Measurements from ENCODE around the gene ACO2.

DNA sequence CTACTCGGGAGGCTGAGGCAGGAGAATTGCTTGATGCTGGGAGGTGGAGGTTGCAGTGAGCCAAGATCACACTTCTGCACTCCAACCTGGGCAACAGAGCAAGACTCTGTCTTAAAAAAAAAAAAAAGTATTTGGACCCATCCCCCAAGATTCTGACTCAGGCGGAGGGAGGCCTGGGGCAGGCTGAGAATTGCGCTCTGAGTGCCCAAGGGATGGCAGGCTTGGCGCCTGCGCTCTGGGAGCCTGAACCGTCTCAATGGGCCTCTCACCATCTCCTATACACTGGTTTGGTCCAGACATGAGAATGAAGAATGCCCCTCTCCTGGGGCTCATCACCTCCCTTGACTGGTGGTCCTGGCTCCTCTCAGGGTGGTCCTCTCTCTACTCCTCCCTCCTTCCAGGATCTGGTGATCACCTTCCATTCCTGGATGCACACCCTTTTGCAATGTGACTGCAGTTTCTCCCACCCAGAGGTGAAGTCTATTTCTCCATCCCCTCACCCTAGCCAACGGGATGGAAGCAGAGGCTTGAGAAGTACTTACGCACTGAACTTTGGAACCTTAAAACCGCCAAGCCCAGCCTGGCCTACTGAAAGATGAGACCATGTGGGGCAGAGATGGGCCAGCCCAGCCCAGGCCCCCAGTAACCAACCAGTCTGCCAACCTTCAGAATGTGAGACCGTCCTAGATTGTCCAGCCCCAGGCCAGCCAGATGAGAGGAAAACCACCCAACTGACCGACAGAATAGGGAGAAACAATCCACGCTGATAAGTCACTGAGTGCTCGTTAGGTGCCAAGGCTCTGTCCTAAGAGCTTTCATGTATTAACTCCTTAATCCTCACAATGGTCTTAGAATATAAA, 70.5 kb downstream of the ACO2 start:
- TF ChIP-seq POLR2AphosphoS5 (IDR thresholded peaks at IDR 0.05; ENCODE audit: low read depth, low read length) (no peak), SIN3A (IDR thresholded peaks at IDR 0.05; ENCODE audit: borderline replicate concordance, insufficient read depth, low read length) (no peak), TAF1 (IDR thresholded peaks at IDR 0.05; ENCODE audit: borderline replicate concordance, insufficient read depth, low read length) (no peak)
- TF ChIP-seq, protein P1, sequence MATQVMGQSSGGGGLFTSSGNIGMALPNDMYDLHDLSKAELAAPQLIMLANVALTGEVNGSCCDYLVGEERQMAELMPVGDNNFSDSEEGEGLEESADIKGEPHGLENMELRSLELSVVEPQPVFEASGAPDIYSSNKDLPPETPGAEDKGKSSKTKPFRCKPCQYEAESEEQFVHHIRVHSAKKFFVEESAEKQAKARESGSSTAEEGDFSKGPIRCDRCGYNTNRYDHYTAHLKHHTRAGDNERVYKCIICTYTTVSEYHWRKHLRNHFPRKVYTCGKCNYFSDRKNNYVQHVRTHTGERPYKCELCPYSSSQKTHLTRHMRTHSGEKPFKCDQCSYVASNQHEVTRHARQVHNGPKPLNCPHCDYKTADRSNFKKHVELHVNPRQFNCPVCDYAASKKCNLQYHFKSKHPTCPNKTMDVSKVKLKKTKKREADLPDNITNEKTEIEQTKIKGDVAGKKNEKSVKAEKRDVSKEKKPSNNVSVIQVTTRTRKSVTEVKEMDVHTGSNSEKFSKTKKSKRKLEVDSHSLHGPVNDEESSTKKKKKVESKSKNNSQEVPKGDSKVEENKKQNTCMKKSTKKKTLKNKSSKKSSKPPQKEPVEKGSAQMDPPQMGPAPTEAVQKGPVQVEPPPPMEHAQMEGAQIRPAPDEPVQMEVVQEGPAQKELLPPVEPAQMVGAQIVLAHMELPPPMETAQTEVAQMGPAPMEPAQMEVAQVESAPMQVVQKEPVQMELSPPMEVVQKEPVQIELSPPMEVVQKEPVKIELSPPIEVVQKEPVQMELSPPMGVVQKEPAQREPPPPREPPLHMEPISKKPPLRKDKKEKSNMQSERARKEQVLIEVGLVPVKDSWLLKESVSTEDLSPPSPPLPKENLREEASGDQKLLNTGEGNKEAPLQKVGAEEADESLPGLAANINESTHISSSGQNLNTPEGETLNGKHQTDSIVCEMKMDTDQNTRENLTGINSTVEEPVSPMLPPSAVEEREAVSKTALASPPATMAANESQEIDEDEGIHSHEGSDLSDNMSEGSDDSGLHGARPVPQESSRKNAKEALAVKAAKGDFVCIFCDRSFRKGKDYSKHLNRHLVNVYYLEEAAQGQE (IDR thresholded peaks at IDR 0.05; ENCODE audit: insufficient read depth in 1 of 2, low read depth in 2 of 2, low read length in 2 of 2), result no peak
